HUES6 (cell line): Measurements from ENCODE around the gene AGXT2.

ENCODE experiments used
- H3K27ac ChIP-seq: 2 replicates; pipeline ENCODE4 v1.7.0; 2013; ENCODE audit warnings: low read depth, mild to moderate bottlenecking, low read length, inconsistent platforms
- H3K27me3 ChIP-seq: 2 replicates; pipeline ENCODE4 v1.6.1; 2013; ENCODE audit warnings: low read length; ENCODE audit not compliant: control insufficient read depth, insufficient read depth
- H3K36me3 ChIP-seq: 2 replicates; pipeline ENCODE4 v1.6.1; 2013; ENCODE audit warnings: low read length; ENCODE audit not compliant: control insufficient read depth, insufficient read depth
- H3K4me1 ChIP-seq: 2 replicates; pipeline ENCODE4 v1.6.1; 2013; ENCODE audit warnings: low read length; ENCODE audit not compliant: control insufficient read depth, insufficient read depth
- H3K4me3 ChIP-seq: 2 replicates; pipeline ENCODE4 v1.5.1; 2013; ENCODE audit warnings: low read depth, low read length
- H3K9ac ChIP-seq: one replicate; pipeline ENCODE4 v1.6.1; 2013; ENCODE audit warnings: mild to moderate bottlenecking, low read length
- H3K9me3 ChIP-seq: 2 replicates; pipeline ENCODE4 v1.6.1; 2013; ENCODE audit warnings: low read depth, low read length; ENCODE audit not compliant: control insufficient read depth, insufficient read depth

AGXT2 gene

GRCh38 chr5:35035271-35035670 is 12.5 kb downstream of the AGXT2 start:
- no peak overlapping the region for H3K4me3 ChIP-seq
- no peaks in the 10 kb centered on the region for H3K27me3 ChIP-seq
- H3K27ac ChIP-seq = no peak overlapping the region
- H3K36me3 ChIP-seq = no peaks in the 10 kb centered on the region
- peaks cover 10% of the 10 kb centered on the region; the same call in 1 of the 2 replicates for H3K4me1 ChIP-seq
- H3K9me3 ChIP-seq = no peaks in the 10 kb centered on the region
- H3K9ac ChIP-seq = no peak overlapping the region

- H3K4me3 ChIP-seq = no peak overlapping the region
- H3K9ac ChIP-seq = no peak overlapping the region
- peaks cover 10% of the 10 kb centered on the region; the same call in 1 of the 2 replicates for H3K4me1 ChIP-seq
- H3K36me3 ChIP-seq = no peaks in the 10 kb centered on the region
- H3K9me3 ChIP-seq = no peaks in the 10 kb centered on the region
- H3K27me3 ChIP-seq = no peaks in the 10 kb centered on the region
- no peak overlapping the region for H3K27ac ChIP-seq
Observed at GRCh38 chr5:35032356-35032755, 15.4 kb downstream of the AGXT2 start.

DNA sequence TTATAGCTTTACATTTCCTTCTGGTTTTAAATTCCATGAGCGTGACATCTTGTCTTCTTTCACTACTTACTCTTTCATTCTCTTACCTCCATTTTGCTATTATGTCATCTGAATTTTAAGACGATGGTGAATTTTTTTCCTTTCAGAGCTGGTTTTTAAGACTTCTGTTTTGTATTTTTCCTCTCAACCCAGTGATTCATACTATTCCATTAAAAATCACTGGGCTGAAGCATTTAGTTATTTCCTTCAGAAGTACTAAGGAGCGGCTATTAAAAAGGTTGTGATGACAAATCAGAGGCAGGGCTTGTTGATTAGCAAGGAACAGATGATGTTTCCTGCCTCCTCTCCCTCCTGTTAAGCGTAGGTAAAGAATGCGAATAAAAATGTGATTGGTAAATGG is 16.5 kb downstream of the AGXT2 start:
- Histone ChIP-seq H3K9ac (no peak overlapping the region), H3K4me3 (no peak overlapping the region), H3K36me3 (no peaks in the 10 kb centered on the region), H3K27ac (no peak overlapping the region), H3K27me3 (no peaks in the 10 kb centered on the region), H3K4me1 (0 out of 2 replicates have a peak, but pooled peaks cover 4% of the 10 kb centered on the region), H3K9me3 (no peaks in the 10 kb centered on the region)

- 0 out of 2 replicates have a peak, but pooled peaks cover 4% of the 10 kb centered on the region for H3K4me1 ChIP-seq
- H3K9ac ChIP-seq = no peak overlapping the region
- H3K27me3 ChIP-seq = no peaks in the 10 kb centered on the region
- H3K4me3 ChIP-seq = no peak overlapping the region
- no peaks in the 10 kb centered on the region for H3K36me3 ChIP-seq
- H3K9me3 ChIP-seq = no peaks in the 10 kb centered on the region
- no peak overlapping the region for H3K27ac ChIP-seq
Observed at GRCh38 chr5:35030426-35031100, 17.2 kb downstream of the AGXT2 start.

- H3K4me3 ChIP-seq = no peak overlapping the region
- no peak overlapping the region for H3K27ac ChIP-seq
Observed at GRCh38 chr5:35029333-35029732, 18.4 kb downstream of the AGXT2 start.

DNA sequence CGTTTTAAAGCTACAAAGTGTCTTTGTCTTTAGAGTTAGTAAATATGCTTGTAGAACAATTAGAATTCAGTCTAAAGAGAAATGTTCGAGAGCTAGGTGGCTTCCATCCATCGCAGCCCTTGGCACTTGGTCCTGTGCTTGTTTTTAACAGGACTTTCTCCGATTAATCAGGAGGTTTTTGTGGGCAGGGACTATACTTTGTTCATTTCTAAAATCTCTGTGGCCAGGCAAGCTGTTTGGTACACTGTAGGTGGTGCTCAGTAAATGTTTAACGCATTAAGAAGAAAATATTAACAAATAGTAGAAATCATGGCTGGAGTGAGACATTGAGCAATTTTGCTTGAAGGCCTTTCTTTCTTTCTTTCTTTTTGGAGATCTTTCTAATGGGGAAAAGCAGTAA is 20.8 kb downstream of the AGXT2 start:
- Histone ChIP-seq H3K36me3 (no peaks in the 10 kb centered on the region), H3K4me1 (0 out of 2 replicates have a peak, but pooled peaks cover 4% of the 10 kb centered on the region), H3K9ac (no peak overlapping the region), H3K27me3 (no peaks in the 10 kb centered on the region), H3K27ac (no peak overlapping the region), H3K4me3 (no peak overlapping the region), H3K9me3 (no peaks in the 10 kb centered on the region)

More at GRCh38 chr5:35029333-35029732, 18.4 kb downstream of the AGXT2 start:
- H3K27me3 ChIP-seq = no peaks in the 10 kb centered on the region
- H3K4me1 ChIP-seq = 0 out of 2 replicates have a peak, but pooled peaks cover 4% of the 10 kb centered on the region
- H3K9ac ChIP-seq = no peak overlapping the region
- no peaks in the 10 kb centered on the region for H3K36me3 ChIP-seq
- no peaks in the 10 kb centered on the region for H3K9me3 ChIP-seq

GRCh38 chr5:35026280-35026840 is 21.4 kb downstream of the AGXT2 start:
- H3K4me3 ChIP-seq = no peak overlapping the region
- H3K4me1 ChIP-seq = 0 out of 2 replicates have a peak, but pooled peaks cover 2% of the 10 kb centered on the region
- no peak overlapping the region for H3K27ac ChIP-seq
- no peaks in the 10 kb centered on the region for H3K36me3 ChIP-seq
- no peak overlapping the region for H3K9ac ChIP-seq
- no peaks in the 10 kb centered on the region for H3K27me3 ChIP-seq
- no peaks in the 10 kb centered on the region for H3K9me3 ChIP-seq

GRCh38 chr5:35024911-35025510 is 22.7 kb downstream of the AGXT2 start:
- Histone ChIP-seq H3K36me3 (no peaks in the 10 kb centered on the region), H3K9ac (no peak overlapping the region), H3K27ac (no peak overlapping the region), H3K4me1 (no peaks in the 10 kb centered on the region), H3K4me3 (no peak overlapping the region), H3K27me3 (no peaks in the 10 kb centered on the region), H3K9me3 (no peaks in the 10 kb centered on the region)

GRCh38 chr5:35023391-35024178 is 24.2 kb downstream of the AGXT2 start:
- no peak overlapping the region for H3K9ac ChIP-seq
- H3K4me1 ChIP-seq = no peaks in the 10 kb centered on the region
- no peak overlapping the region for H3K4me3 ChIP-seq
- H3K9me3 ChIP-seq = no peaks in the 10 kb centered on the region
- H3K27ac ChIP-seq = no peak overlapping the region
- H3K36me3 ChIP-seq = no peaks in the 10 kb centered on the region
- no peaks in the 10 kb centered on the region for H3K27me3 ChIP-seq

DNA sequence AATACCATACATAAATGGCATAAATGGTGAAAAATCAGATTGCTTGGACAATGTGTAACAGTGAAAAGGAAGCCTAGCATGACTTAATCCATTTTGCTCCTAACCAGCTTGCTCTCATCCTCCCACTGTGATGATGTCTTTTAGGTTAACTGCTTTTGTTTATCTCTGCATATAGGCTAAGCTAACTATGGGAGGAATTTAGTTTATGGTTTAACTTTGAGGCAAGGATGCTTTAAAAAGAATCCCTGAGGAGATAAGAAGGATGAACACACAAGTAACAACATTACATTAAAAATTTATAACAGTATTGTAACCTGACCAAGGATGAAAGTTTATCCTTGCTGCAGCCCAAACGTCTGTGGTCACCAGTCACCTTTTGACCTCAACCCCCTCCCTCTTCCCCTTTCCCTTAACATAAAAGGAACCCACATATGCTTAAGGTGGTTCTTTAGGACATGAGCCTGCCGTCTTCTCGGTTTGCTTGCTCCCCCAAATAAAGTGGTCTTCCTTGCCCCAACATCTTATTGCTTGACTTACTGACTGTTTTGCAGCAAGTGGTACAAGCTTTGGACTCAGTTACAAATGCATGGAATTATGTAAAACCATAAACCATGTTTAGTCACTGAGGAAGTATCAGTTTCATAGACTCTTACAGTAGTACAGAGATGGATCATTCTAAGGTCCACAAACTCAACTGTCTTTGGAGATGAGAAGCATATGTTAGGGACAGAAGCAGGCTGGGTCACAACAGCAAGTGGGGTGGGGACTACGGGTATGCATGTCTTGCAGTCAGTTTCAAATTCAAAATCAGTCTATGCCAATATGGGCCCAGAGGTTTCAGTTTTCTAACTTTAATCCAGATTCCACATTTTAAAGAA is 31.3 kb downstream of the AGXT2 start:
- no peaks in the 10 kb centered on the region for H3K27me3 ChIP-seq
- no peak overlapping the region for H3K4me3 ChIP-seq
- H3K27ac ChIP-seq = no peak overlapping the region

More for the DNA sequence above, 31.3 kb downstream of the AGXT2 start:
- Histone ChIP-seq H3K9ac (no peak overlapping the region), H3K4me1 (no peaks in the 10 kb centered on the region), H3K36me3 (no peaks in the 10 kb centered on the region), H3K9me3 (no peaks in the 10 kb centered on the region)
